ENCODE measurements around the gene SPACA7.

Gene SPACA7

GRCh38 chr13:112449545-112449930, 73.4 kb downstream of the SPACA7 start:
- no peak for DNase-seq

GRCh38 chr13:112450118-112450903, 74.2 kb downstream of the SPACA7 start:
- no peak for DNase-seq

- no peak for DNase-seq
Observed at GRCh38 chr13:112450904-112451240, 74.7 kb downstream of the SPACA7 start.

- DNase-seq, result no peak
Observed at GRCh38 chr13:112451512-112452379, 75.6 kb downstream of the SPACA7 start.

- no peak for DNase-seq
Observed at GRCh38 chr13:112452380-112453206, 76.4 kb downstream of the SPACA7 start.

- DNase-seq, result no peak
Observed at GRCh38 chr13:112453207-112453829, 77.2 kb downstream of the SPACA7 start.

- no peak for DNase-seq
Observed at GRCh38 chr13:112453874-112454647, 77.9 kb downstream of the SPACA7 start.

GRCh38 chr13:112454648-112455334, 78.6 kb downstream of the SPACA7 start:
- DNase-seq, result no peak

- no peak for DNase-seq
Observed at GRCh38 chr13:112455476-112456059, 79.4 kb downstream of the SPACA7 start.

- DNase-seq, result no peak
Observed at GRCh38 chr13:112456138-112457056, 80.2 kb downstream of the SPACA7 start.

GRCh38 chr13:112457081-112457480, 80.9 kb downstream of the SPACA7 start:
- no peak for DNase-seq

GRCh38 chr13:112457485-112457884, 81.3 kb downstream of the SPACA7 start:
- no peak for DNase-seq

GRCh38 chr13:112462408-112462807, 86.3 kb downstream of the SPACA7 start:
- DNase-seq, result no peak

- DNase-seq, result no peak
Observed at GRCh38 chr13:112464720-112465119, 88.6 kb downstream of the SPACA7 start.

- no peak for DNase-seq
Observed at GRCh38 chr13:112465251-112466131, 89.3 kb downstream of the SPACA7 start.

- no peak for DNase-seq
Observed at GRCh38 chr13:112466132-112467058, 90.2 kb downstream of the SPACA7 start.

- no peak for DNase-seq
Observed at GRCh38 chr13:112467236-112467635, 91.1 kb downstream of the SPACA7 start.

- DNase-seq, result no peak
Observed at GRCh38 chr13:112468069-112468468, 91.9 kb downstream of the SPACA7 start.

All from CD4-positive, alpha-beta T cell treated with Interleukin-17A for 1 hour (primary cell).